CD4-positive, alpha-beta T cell treated with Interleukin-21 for 1 hour (primary cell): ENCODE results near the gene ATP11B.
"Not testable (repeated sequence)": the region's sequence is repeated elsewhere in the genome, so short reads cannot be mapped to it uniquely, and the experiment has no call there.

ENCODE experiments used
- DNase-seq: peaks from one replicate; pipeline ENCODE4 v3.0.0-alpha.2; 2020

ATP11B gene

DNA sequence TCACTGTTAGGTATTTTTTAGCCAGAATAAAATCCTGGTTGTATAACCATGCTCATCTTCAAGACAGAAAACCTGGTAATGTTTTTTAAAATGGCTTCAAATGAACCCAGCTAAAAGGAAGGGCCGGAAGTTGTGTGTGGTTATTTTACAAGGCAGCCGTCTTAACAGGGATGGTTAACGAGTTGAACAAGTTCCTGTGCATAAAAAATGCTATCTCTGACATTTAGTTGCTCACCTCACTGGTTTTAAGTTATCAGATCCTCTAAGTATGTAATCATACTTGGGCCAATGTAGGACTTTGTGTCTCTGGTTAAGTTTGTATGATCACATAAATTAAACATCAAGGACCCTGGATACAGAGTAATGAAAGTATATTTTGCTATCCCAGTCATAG, 2.1 kb downstream of the ATP11B start:
- peak; percentile 74 for DNase-seq

- DNase-seq = no peak
Observed at GRCh38 chr3:182796310-182796709, 3.0 kb downstream of the ATP11B start.

- DNase-seq = no peak
Observed at GRCh38 chr3:182797876-182798275, 4.6 kb downstream of the ATP11B start.

- not testable (repeated sequence) for DNase-seq
Observed at GRCh38 chr3:182799143-182799542, 5.8 kb downstream of the ATP11B start.

DNA sequence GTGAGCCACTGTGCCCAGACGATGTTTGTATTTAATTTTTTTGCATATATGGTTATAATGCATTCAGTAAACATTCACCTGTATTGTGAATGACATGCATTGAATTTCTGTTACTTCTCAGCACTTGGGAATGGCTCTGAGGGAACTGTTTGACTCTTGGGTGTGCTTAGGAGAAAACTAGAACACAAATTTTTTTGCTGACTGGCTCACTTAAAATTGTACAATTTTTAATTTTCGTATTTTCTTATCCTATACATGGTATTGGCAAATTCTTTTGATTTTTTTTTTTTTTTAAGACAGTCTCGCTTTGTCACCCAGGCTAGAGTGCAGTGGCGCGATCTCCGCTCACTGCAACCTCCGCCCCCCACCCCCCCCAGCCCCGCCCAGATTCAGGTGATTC, 7.2 kb downstream of the ATP11B start:
- no peak for DNase-seq

DNA sequence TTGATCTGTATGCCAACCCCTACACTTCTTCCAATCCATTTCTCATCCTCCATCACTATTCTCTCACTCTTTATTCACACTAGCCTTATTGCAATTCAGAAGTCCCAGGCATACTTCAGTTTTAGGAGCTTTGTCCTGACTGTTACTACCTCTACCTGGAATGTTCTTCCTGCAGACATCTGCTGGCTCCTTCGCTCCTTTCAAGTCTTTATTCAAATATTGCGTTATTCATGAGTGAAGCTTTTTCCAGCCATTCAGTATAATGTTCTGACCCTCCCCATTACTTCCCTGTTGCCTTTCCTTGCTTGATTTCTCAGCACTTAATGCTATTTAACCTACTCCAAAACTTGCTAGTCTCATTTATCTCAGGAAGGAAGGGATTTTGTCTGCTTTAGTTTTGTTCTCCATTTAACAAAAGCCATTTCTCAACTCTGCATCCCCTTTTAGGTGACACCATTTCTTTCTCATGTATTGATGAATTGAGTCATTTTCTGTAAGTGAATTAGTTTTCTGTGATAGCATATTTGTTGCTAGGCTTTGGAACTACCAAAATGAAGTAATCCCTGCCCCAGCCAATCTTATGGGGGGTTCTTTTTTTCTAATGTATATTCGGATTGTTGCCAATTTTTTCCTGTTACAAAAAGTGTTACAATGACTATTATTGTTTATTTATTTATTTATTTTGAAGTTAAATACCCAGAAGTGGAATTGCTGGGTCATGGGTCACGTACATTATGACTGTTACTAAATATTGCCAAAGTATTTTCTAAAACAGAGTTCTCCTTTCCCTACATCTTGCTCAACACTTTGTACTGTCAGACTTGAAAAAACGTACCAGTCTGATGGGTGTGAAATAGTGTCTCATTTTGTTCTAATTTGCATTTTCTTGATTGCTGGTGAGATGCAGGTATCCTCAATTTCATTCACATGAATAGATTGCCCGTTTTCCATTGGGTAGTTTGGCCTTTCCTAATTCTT, 9.4 kb downstream of the ATP11B start:
- DNase-seq = no peak

DNA sequence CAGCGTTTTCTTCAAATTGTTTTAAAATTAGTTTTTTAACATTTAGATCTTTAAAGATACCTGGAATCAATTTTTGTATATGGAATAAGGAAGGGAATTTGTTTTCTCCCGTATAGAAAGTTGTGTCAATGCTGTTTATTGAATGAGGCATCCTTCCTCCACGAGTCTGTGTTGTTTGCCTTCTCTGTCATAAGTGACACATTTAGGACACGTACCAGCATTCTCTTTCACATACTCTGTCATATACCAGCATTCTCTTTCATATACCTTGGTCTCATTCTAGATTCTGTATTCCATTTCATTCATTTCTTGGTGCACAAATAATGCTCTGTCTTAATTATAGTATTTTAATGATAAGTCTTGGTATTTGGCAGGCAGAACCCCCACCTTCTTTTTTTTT, 10.3 kb downstream of the ATP11B start:
- DNase-seq = no peak

DNA sequence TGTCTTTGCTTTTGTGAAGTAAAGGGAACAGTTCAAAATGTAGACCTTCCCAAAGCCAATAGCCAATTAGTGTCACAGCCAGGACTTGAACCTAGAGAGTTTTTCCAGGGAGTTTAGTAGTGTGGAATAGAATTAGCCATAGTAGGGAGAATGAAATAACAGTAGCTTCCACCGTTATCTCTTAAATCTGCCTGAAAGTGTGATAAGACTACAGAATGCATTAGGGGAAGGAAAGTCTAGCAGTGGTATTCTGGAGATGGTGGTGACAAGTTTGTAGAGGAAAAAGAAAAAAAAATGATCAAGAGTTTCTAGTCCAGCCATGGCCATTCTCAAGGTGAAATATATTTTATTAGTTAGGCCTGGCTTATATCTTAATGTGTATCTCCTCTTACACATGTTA, 13.8 kb downstream of the ATP11B start:
- DNase-seq = no peak

DNA sequence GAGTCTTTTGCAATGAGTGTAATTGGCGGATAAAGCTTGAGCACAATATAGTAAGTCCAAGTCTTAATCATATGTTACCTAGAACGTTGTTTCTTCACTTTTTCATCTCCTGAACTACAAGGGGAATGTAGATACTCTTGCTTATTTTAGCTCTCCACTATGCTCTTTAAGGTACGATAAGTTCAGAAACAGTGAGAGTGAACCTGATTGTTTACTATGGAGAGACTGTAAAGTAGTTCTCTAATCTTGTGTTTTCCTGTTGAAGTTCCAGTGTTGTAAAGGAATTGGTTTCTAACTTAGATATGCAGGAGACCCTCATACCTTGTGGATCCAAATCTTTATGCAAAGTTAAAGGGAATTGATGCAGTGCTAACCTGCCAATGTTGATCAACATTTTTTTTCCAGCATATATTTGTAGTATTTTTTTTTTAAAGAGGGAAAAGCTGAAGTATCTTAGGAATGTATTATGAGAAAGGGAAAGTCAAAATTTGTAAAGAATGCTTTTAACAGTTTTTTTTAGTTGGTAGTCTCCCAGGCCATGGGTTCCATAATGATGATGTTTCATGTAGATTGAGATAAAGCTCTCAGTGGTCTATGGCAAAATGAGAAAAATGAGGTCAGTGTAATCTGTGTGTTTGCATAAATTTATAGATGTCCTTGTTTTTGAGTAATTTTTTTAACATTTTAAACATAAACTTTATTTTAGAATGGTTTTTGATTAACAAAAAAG, 14.9 kb downstream of the ATP11B start:
- no peak for DNase-seq

DNA sequence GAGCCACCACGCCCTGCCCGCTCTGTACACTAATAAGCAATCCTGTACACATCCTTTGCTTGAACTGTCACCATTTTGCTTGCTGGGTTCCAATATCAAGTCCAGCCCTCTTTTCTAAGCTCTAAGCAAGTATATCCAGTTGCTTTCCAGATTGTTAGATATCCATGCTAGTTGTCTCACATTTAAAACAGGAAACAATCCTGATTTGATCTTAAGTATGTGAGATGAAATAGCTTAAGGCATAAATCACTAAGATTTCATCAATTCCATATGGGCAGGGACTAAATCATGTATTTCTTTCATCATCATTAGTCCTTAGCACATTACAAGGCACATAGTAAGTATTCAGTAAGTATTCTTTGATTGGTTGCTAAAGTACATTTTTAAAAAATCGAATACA, 16.2 kb downstream of the ATP11B start:
- no peak for DNase-seq

- no peak for DNase-seq
Observed at GRCh38 chr3:182810574-182811268, 17.4 kb downstream of the ATP11B start.

- no peak for DNase-seq
Observed at GRCh38 chr3:182811269-182811596, 17.9 kb downstream of the ATP11B start.

DNA sequence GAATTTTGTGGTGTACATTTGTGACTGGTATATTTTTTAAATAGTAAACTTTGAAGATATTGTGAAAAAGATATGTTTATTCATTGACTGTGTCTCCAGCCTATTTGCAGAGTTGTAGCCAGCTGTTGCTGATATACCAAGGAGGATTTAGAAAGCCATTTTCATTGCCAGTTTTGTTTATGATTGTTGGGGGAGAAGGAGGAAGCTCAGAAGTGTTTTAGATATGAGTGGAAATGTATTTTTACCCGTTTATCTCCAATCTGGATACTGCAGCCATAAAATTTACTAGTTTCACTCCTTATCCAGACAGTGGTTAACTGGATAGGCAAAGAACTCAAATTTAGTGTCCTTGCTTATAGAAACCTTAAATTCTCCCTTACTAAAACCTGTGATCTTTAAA, 18.8 kb downstream of the ATP11B start:
- DNase-seq = no peak

DNA sequence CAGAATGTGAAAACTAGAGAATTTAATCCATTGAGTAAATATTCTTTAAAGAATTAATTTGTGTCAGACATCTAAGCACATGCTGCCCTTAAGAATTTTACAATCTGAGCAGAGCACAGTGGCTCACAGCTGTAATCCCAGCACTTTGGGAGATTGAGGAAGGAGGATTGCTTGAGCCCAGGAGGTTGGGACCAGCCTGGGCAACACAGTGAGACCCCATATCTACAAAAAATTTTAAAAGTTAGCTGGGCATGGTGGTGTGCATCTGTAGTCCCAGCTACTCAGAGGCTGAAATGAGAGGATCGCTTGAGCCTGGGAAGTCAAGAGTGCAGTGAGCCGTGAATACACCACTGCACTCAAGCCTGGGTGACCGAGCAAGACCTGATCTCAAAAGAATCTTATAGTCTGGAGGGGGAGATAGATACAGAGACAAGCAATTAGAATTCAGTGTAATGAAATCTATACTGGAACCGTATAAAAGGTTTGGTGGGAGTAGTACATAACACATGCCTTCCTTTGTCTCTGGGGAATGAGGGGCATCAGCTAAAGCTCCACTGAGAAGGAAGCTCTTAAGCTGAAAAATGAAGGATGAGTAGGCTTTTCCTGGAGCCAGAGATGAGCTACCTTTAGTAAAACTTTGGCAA, 21.2 kb downstream of the ATP11B start:
- DNase-seq = no peak

GRCh38 chr3:182816181-182816580, 22.9 kb downstream of the ATP11B start:
- DNase-seq = no peak

- DNase-seq = no peak
Observed at GRCh38 chr3:182818296-182818978, 25.1 kb downstream of the ATP11B start.

- no peak for DNase-seq
Observed at GRCh38 chr3:182821221-182821981, 28.1 kb downstream of the ATP11B start.

DNA sequence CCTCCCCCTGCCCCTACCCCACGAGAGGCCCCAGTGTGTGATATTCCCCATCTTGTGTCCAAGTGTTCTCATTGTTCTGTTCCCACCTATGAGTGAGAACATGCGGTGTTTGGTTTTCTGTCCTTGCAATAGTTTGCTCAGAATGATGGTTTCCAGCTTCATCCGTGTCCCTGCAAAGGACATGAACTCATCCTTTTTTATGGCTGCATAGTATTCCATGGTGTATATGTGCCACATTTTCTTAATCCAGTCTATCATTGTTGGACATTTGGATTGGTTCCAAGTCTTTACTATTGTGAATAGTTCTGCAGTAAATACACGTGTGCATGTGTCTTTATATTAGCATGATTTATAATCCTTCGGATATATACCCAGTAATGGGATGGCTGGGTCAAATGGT, 29.0 kb downstream of the ATP11B start:
- not testable (repeated sequence) for DNase-seq

GRCh38 chr3:182824957-182825356, 31.7 kb downstream of the ATP11B start:
- no peak for DNase-seq

DNA sequence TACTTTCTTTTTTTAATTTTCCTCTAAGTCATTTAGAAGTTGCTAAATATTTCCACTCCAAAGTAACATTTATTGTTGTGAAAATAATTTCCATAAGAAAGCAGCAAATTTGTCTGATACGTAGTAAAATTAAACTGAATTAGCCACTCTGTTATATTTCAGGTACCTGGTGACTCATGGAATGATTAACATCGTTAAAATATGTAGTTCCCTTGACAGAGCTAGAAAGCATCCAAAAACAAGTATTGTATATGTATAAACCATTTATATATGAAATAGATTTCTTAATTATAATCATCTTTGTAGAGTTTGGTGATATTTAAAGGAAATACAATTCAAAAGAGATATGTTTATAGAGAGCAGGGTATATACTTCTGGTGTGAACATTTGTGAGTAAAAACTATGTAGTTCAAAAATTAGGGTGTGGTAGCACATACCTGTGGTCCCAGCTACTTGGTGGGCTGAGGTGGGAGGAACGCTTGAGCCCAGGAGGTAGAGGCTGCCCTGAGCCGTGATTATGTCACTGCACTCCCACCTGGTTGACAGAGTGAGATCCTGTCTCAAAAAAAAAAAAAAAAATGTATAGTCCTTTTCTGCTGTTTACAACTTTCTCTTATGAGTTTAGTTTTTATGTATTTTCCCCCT, 36.6 kb downstream of the ATP11B start:
- no peak for DNase-seq

DNA sequence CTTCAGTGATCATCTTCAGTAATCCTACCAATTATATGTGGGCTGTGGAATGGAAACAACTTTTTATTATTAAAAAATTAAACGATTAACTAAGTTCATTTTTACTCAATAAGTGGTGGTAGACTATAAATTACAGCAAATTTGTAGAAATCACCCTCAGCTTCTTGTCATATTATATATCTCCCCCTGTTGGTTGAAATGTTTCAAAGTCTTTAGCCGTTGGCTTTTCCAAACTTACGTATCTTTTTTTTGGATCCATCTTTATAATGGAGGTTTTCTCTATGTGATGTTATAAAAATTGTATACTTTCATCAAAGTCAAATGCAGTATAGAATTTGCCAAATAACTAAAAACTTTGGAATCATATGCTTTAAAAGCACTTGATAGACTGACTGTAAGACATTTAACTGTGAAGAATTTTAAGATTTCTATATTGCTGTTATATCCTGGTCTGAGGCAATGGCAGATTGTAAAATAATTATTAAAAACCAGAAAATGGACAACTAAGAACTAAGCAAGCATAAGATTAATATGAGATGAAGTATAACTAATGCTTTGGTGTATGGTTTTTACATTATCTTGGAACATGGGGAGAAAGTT, 44.7 kb downstream of the ATP11B start:
- DNase-seq = peak; percentile 31
